Measurements from ENCODE around the gene ZNF212.

DNA sequence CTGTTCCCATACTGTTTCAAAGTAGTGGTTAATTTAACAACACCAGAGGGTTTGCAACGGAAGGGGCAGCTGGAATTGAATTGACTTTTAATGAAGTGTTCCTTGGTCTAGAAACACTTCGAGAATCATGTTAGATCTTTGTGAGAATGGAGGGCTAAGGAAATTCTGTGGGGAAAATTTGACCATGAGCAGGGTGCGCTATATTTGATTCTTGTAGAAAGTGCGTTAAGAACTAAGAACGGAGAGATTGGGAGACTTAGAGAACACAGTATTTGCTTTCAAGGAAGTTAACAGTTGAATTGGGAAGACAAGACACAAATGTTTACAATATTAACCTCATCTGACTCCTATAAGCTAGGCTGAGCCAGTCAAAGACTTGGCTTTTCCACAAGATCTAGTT, 1.2 kb downstream of the ZNF212 start:
- TF ChIP-seq, protein P1, sequence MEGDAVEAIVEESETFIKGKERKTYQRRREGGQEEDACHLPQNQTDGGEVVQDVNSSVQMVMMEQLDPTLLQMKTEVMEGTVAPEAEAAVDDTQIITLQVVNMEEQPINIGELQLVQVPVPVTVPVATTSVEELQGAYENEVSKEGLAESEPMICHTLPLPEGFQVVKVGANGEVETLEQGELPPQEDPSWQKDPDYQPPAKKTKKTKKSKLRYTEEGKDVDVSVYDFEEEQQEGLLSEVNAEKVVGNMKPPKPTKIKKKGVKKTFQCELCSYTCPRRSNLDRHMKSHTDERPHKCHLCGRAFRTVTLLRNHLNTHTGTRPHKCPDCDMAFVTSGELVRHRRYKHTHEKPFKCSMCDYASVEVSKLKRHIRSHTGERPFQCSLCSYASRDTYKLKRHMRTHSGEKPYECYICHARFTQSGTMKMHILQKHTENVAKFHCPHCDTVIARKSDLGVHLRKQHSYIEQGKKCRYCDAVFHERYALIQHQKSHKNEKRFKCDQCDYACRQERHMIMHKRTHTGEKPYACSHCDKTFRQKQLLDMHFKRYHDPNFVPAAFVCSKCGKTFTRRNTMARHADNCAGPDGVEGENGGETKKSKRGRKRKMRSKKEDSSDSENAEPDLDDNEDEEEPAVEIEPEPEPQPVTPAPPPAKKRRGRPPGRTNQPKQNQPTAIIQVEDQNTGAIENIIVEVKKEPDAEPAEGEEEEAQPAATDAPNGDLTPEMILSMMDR (IDR thresholded peaks at IDR 0.05) = no peak
- no peak for TF ChIP-seq POLR2A (IDR thresholded peaks at IDR 0.05)

All from right lobe of liver (tissue), 4 donors.